NT2/D1 (cell line): Measurements from ENCODE around the gene RAP1A.

Experiments used
- SUZ12 ChIP-seq: IDR thresholded peaks from 2 replicates; pipeline ENCODE4 v1.6.1; 2011; ENCODE audit not compliant: insufficient read length, insufficient read depth; ENCODE audit errors: extremely low read depth
- YY1 ChIP-seq: IDR thresholded peaks from 2 replicates; pipeline ENCODE4 v1.6.1; 2011; ENCODE audit not compliant: insufficient read length, insufficient read depth
- ZNF274 ChIP-seq: IDR thresholded peaks from 2 replicates; pipeline ENCODE4 v1.6.1; 2011; ENCODE audit warnings: mild to moderate bottlenecking, low read depth, low read length

GRCh38 chr1:111738133-111738435, 118.5 kb downstream of the RAP1A start:
- TF ChIP-seq SUZ12 = no peak
- no peak for TF ChIP-seq YY1
- TF ChIP-seq ZNF274 = no peak
